Stimulated activated CD4-positive, alpha-beta T cell treated with anti-CD3 and anti-CD28 coated beads, Interleukin-1b, Interleukin-23, amount 100 ng/mL, for 48 hours (primary cell): ENCODE measurements around the gene MACC1.
"Not testable (repeated sequence)": the region's sequence is repeated elsewhere in the genome, so short reads cannot be mapped to it uniquely, and the experiment has no call there.

Experiments
- DNase-seq: peaks from one replicate; pipeline ENCODE4 v3.0.0-alpha.2; 2020

Gene MACC1

DNA sequence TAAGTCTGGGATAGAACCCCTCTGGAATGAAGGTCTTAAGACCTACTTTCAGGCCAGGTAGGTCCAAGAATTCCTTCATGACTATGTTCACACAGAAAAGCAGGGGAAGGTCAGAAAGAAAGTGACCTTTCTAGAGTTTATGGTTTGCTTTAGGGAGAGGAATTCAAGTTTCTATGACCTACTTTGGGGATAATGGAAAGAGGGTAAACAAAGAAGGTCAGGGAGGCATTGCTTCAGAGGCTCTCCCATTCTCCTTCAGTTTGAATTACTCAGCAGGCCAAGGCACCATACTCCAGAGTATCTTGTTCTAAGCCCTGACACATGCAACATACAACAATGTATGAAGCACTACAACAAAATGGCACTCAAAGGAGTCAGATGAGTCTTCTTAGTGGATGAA is 11.5 kb upstream of the MACC1 start:
- no peak for DNase-seq

DNA sequence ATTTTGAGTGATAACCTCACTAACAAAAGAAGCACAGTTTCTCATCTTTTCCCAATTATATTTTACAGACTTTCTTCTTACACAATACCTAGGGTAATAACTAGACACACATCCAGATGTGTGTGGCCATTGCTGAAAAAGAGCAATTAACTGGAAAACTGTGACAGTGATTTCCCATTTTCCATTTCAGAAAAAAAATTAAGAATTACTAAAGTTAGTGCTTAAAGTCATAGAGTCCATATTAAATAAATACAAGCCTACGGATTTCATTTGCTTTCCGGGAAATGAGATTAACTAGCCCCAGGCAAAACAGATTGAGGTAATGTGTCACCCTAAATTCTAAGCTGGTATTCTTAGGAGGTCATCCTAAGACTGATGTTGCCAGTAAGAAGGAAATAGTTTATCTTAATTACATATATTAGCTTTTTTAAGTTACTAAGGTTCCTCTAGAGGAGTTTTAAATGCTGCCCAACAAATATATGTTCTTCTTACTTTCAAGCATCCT is 10.2 kb upstream of the MACC1 start:
- DNase-seq, result no peak

DNA sequence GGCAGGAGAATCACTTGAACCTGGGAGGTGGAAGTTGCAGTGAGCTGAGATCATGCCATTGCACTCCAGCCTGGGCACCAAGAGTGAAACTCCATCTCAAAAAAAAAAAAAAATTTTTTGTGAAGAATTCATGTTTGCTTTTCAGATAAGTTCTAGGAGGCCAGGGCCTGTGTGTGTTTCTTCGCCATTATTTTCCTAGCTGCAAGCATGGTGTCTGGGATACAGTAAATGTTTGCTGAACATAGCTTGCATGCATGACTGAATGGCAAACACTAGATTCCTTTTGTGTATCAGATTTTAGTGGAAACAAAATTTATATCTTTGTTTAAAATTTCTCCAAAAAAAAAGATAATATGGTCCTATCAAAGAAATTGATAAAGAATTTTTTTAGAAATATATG is 9.7 kb upstream of the MACC1 start:
- no peak for DNase-seq

DNA sequence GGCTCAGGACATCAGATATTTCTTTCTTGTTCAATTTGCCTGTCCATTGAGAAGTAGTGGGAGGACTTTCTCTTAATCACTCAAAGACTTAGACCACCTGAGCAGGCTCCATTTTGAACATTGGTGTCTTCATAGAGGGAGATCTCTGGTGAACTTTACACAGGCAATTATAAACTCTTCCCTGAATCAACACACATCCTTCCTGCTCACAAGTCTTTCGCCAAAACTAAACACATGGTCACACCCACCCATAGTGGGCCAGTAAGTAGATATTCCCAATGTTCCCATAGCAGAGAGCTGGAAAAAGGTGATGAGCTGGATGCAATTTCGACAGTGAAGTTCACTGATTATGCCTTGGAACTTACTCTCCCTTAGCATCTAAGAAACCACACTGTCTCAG is 8.2 kb upstream of the MACC1 start:
- no peak for DNase-seq

DNA sequence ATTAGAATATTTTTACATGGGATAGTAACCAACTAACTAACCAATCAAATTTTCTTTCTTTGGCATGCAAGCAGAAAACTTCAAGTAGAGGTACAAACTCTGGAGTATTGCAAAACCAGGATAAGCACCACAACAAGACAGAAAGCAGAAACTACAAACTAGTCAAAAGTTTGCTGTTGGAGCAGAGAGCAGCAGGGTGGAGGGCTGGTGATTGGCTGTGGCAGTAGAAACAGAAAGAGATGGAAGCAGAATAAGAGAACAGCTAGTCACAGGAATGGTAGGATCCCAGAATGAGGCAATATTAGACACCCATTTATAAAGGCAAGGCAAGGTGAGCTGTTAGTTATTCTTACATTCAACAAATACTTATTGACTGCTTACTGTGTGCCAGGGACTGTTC is 6.8 kb upstream of the MACC1 start:
- no peak for DNase-seq

DNA sequence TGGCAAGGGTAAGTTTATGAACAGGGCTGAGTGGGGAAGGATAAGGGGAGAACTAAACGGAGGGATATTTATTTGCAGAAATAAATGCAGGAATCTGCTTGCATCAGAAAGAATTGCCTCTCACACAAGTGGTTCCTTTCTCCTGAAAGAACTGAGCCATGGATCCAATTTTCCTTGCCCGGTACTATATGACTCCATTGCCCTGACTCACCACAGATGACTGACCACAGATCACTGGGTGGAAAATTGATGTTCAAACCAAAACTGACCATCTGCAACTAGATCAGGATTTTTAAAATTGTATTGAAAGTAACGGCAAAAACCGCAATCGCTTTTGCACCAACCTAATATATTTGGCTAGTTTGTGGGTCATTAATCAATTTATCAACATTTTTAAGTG is 6.2 kb upstream of the MACC1 start:
- no peak for DNase-seq

DNA sequence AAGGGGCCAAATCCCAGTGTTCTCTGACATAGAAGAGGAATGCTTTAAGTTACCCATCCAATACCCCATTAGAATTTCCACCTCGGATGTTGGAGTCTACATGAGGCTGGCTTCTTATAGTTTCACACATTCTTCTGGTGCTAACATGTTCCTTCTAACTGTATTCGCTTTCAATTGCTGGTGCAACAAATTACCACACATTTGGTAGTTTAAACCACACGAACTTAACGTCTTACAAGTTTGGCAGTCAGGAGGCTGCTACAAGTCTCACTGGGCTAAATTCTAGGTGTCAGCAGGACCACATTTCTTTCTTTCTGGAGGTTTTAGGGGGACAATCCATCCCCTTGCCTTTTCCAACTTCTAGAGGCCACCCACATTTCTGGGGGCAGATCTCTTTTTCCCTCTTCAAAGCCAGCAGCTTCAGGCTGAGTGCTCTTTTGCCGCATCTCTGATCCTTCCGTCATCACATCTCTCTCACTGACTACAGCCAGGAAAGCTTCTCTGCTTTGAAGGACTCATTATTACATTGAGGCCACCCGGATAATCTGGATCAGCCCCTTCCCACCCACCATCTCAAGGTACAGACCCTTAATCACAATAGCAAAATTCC is 5.1 kb upstream of the MACC1 start:
- no peak for DNase-seq

DNA sequence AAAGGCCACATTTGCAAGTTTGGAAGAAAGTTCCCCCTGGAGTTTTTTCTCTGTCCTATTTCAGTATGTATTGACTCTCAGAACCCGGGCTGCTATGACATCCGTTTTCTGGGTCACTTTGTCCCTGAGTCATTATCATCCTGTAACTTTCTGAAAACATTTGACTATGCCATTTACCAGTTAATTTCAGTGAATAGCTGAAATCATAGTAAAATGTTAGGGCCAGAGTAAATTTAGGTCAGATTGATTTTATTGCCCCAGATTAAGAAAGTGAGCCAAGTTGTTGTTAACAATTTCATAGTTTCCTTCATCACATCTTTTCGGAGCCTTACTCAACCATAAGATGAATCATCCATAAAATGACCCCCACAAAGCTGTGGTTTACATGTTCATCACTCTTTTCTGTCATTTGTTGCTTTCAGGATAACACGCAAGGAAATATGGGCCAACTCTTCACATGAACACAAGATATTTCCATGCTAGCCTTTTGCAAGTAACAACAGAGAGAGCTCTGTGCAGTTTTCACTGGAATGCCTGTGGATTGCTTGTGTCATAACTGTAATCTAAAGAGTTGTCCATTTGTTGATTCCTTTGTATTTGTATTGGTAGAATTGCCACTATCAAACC is 3.9 kb upstream of the MACC1 start:
- no peak for DNase-seq

DNA sequence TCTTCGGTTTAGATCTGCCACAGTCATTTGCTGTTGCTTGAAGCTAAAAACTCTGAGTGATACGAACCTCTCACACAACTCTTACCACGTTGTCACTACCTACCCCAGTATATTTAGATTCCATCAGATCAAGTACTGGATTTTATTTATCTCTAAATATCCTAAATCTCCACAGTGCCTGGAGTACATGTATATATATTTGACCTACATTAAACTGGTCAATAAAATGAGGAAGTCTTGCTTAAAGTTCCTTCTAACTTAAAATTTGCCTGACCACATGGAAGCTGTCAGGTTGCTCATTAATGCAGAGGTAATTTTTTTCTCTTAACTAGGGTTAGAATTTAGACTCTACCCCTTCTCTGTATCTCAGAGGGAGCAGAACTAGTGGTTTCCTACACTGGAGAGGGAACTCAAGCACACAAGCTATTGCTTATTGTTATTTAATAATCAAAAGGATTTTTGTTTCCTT is 3.1 kb upstream of the MACC1 start:
- DNase-seq, result no peak

DNA sequence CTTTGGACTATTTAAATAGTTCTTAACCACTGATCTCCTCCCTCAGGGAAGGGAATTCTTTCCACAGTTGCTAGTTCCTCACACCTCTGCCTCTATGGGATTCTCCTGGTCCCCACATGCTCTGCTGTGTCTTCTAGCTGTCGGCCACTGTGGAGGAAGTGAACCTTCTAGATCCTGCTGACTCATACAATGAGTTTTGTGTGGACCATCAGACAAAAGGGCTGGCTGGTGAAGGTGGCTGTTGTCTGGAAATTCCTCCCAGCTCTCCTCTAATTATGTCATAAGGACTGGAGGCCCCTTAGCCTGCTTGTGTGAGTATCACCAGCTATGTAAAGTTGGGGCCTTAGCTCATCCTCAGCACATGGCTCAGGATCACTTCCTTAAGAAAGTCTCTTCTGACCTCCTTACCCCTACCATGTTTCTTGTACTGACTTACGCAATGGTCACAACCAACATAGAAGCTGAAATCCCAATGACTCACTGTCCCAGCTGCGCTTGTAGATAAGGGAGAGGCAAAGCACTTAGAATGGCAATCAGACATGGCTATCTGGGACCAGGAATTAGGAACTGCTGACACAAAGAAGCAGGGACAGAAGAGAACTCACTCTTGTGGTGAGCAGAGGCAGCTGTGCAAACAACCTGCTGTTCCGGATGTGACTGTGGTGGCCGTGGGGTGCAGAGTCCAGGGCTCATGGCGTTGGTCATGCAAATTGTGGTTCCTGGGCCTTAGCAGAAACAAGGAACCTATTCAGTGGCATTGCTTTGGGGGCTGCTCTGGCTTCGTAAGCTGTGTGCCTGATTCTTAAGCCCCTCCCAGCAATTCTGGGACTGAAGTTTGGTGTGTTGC is 2.5 kb upstream of the MACC1 start:
- no peak for DNase-seq

DNA sequence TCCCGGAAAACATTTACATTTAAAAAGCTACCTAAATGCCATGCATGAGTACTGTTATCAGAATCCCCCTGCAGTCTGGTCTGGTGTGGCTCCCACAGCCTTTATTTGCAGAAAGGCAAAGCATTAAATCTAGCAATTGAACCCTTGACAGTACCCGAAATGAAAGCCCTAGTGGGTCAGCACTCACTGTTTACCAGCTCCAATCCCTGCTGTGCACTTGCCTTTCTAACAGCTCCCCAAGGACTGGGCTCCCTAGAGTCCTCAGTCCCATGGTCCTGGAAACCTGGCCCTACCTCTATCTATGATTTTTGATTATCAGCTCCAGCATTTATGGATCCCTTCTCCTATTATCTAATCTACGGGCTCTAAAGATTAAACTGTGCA is 1.9 kb upstream of the MACC1 start:
- DNase-seq, result no peak

DNA sequence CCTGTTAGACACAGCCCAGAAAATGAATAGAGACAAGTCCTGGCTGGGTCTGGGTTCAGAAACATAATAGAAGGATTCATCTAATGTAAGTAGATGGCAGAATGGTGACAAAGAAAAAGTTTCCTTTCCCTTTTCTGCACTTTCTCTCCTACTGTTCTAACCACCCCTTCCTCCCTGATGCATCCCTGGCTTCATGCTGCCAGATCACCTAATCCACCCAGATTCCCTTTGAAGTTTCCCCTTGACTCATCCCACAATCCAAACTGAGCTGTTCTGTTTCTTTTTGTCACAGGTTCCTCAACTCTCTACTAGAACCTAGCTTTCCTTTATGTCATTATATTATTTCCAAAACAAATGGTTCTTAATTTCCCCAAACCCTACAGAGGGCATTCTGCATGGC is 1.1 kb upstream of the MACC1 start:
- no peak for DNase-seq

DNA sequence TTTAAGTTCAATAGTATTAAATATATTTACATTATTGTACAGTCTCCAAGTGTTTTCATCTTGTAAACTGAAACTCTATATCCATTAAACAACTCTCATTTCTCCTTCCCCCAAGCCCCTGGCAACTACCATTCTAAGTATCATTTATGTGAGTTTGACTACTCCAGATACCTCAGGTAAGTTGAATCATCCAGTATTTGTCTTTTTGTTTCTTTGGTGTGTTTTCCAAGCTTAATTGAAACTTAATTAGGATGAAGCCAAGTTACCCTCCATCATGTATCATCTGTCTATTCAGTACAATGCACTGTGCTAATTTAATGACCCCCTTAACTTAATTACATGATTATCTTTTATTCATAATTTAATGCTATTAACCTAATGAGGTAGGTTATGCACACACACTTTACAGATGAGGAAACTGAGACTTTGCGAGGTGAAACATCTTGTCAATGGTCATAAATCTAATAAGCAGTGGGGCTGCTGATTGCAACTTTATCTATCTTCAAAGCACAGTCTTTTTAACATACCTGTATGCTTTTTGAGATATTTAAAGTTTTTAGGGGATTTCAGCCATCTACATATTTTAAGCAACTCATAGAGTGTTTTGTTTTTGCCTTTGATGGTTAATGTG is 663 bp downstream of the MACC1 start:
- DNase-seq, result no peak

DNA sequence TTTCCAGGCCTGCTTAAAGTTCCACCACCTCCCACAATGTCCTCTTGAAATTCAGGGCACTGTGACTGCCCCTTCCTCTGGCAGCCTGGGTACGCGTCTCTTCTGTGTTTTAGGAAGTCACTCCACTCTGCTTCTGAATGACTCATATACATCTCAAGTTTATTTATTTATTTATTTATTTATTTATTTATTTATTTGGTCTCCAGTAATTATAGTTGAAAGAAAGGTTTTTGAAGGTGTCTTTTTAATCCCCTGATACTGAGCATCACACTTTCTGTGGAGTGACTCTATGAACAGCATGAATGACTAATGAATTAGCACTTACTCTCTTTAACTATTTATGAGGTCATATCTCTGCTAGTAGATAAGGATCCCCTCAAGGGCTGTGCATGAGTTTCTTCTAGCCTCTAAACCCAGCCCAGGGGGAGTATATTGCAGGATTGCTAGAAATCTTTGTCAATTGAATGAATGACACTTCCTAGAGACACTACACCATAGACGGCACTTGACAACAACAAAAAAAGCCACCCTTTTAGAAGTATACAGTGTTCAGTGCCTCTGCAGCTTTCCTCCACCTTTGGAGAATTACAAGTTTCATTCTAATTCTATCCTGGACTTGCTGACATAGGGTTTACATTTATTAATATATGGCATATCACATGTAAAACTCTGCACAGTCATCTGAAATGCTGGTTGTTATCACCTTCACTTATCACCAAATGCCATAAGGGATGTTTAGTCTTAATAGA is 2.1 kb downstream of the MACC1 start:
- DNase-seq, result no peak

DNA sequence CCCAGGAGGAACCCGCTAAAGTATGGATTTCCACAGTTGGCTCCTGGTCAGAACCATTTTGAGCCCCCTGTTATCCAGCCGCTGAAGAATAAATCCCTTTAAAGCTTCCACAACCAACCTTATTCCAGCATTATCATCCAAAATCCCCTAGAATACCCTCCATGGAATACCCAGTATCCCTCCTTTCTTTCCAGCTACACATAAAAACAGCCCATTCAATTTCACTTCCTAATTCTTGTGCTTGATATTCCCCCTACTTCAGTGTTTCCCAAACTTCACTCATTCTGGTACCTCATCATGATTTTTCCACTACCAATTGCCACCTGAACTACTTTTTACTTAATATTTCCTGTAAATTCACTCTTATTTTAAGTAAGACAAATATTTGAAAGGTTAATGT is 3.1 kb downstream of the MACC1 start:
- DNase-seq, result no peak

DNA sequence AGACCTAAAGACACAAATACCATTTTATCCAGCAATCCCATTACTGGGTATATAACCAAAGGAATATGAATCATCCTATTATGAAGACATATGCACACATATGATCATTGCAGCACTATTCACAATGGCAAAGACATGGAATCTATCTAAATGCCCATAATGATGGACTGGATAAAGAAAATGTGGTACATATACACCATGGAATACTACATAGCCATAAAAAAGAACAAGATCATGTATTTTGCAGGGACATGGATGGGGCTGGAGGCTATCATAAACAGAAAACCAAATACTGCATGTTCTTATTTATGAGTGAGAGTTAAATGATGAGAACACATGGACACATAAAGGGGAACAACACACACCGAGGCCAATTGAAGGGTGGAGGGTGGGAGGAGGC is 3.8 kb downstream of the MACC1 start:
- DNase-seq, result no peak

DNA sequence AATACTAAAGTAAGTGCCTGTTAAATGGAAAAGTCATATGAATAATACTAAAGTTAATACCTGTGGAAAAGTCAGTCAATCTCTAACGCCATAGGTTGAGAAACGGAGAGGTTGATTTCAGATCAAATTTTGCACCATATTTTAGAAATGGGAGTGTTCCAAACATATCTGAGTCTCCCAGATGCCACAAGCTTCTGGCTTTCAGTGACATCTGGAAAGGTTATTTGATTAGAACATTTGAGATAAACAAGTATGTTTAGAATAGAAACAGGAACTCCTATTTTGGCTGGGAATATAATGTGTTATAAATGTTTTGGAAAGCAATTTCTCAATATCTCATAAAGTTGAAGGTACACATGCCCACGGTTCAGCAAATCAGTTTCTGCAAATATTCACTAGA is 5.8 kb downstream of the MACC1 start:
- DNase-seq, result no peak

DNA sequence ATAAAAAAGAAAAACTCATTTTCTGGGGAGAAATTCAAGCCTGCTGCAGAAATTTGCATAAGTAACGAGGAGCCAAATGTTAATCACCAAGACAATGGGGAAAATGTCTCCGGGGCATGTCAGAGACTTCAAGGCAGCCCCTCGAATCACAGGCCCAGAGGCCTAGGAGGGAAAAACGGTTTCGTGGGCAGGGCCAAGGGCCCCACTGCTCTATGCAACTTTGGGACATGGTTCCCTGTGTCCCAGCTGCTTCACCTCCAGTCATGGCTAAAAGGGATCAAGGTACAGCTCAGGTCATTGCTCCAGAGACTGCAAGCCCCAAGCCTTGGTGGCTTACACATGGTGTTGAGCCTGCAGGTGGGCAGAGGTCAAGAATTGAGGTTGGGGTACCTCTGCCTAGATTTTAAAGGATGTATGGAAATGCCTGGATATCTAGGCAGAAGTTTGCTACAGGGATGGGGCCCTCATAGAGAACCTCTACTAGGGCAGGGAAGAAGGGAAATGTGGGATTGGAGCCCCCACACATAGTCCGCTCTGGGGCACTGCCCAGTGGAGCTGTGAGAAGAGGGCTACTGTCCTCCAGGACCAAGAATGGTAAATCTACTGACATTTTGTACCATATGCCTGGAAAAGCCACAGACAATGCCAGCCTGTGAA is 8.4 kb downstream of the MACC1 start:
- no peak for DNase-seq

DNA sequence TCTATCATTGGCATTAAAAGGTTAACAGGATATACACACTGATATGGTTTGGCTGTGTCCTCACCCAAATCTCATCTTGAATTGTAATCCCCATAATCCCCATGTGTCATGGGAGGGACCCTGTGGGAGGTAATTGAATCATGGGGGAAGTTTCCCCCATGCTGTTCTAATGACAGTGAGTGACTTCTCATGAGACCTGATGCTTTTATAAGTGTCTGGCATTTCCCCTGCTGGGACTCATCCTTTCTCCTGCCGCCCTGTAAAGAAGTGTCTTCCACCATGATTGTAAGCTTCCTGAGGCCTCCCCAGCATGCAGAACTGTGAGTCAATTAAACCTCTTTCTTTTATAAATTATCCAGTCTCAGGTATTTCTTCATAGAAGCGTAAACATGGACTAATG is 9.4 kb downstream of the MACC1 start:
- not testable (repeated sequence) for DNase-seq

DNA sequence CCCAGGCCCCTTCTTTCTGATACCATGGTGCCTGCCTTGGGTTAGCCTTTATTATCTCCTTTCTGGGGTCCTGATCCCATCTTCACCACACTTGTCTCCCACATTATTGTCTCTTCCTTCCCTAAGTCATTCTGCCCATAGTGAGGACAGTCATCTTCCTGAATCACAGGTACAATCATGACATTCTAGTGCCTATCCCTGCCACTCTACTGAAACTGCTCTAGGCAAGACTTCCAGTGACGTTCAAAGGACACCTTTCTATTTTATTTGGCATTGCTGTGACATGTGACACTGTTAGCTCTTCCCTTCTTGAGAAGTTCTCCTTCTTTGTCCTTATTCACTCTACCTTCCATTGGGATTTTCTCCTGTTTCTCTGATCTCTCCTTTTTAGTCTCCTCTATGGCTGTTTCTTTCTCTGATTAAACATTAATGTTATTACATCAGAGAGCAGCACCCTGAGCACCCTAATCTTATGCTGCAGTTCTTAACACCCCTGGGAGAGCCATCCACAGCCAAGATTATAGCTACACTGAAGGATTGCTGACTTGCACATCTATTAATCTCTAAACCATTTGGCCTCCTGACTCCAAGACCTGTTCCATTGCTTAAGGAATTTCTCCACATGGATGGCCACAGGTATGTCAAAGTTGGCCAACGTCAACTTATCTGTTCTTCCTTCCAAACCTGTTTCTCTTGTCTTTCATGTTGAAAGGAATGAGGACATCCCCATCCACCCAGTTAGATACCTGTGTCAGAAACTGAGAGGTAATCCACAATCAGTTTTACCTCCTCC is 10.9 kb downstream of the MACC1 start:
- no peak for DNase-seq

DNA sequence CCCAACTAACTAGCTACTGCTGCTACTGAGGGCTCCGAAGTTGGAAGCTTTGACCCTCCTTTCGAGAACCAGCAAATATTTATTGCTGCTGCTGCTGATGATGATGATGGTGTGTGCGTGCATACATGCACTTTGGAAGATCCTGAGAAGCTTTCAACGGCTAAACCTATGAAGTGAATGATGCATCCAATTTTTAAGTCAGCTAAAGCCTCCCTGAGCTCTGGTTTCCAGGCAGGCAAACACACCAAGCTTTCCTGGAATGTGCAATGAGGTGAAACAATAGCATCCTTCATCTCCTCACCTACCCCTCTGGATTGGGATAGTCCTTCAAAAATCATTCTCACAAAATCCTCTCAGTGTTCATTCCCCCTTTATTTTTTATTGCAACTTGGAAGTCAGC is 13.9 kb downstream of the MACC1 start:
- no peak for DNase-seq
